Common myeloid progenitor, CD34-positive (primary cell): ENCODE results near the gene NAPB.

Experiments used
- CTCF ChIA-PET: fragments of 350-600 bp; sonication (Branson Sonifier 250); formaldehyde crosslinking; loops from one replicate; lab custom pipeline; 2021; ENCODE audit warnings: antibody characterized with exemption; lab: Charles Lee
- POLR2A ChIA-PET: fragments of 350-600 bp; sonication (Branson Sonifier 250); formaldehyde crosslinking; loops from one replicate; lab custom pipeline; 2021; ENCODE audit warnings: antibody characterized with exemption; lab: Charles Lee
- DNase-seq, 3 donors: peaks; one replicate each; pipeline versions ENCODE4 v3.0.0 to v3.0.0-alpha.2; 2013
- H3K27ac ChIP-seq, 2 experiments: 1 replicate in 1 of 2; 2 replicates in 1 of 2; pipeline ENCODE4 v1.7.0; 2013; ENCODE audit warnings: inconsistent platforms in 2 of 2, low read length in 2 of 2, mild to moderate bottlenecking in 2 of 2, low read depth in 1 of 2, moderate library complexity in 1 of 2; ENCODE audit not compliant: severe bottlenecking in 2 of 2, insufficient read depth in 1 of 2, poor library complexity in 1 of 2
- H3K27me3 ChIP-seq, 5 experiments: replicated peaks in 2 of 5; 1 replicate in 3 of 5; 2 replicates in 2 of 5; pipeline versions ENCODE4 v1.6.1 to v1.7.0; 2013; ENCODE audit warnings: low read length in 4 of 5, mild to moderate bottlenecking in 2 of 5, moderate library complexity in 2 of 5, inconsistent platforms in 1 of 5; ENCODE audit not compliant: insufficient read depth in 5 of 5, control insufficient read depth in 4 of 5
- H3K36me3 ChIP-seq, 4 experiments: 1 replicate in 2 of 4; 2 replicates in 2 of 4; pipeline versions ENCODE4 v1.6.1 to v1.7.0; 2013; ENCODE audit warnings: low read length in 3 of 4, control low read depth in 1 of 4, mild to moderate bottlenecking in 1 of 4; ENCODE audit not compliant: control insufficient read depth in 4 of 4, insufficient read depth in 4 of 4
- H3K4me1 ChIP-seq, 4 experiments: 1 replicate in 3 of 4; 2 replicates in 1 of 4; pipeline versions ENCODE4 v1.6.1 to v1.7.1; 2013; ENCODE audit warnings: low read length in 3 of 4, mild to moderate bottlenecking in 3 of 4, control low read depth in 1 of 4, inconsistent platforms in 1 of 4, moderate library complexity in 1 of 4; ENCODE audit not compliant: control insufficient read depth in 4 of 4, insufficient read depth in 4 of 4; ENCODE audit errors: control extremely low read depth in 1 of 4
- H3K4me3 ChIP-seq, 7 experiments: 1 replicate in 4 of 7; 2 replicates in 3 of 7; pipeline versions ENCODE4 v1.5.1 to v1.7.0; 2013; ENCODE audit warnings: mild to moderate bottlenecking in 7 of 7, low read length in 6 of 7, moderate library complexity in 6 of 7, inconsistent platforms in 2 of 7, low read depth in 2 of 7, control low read depth in 1 of 7; ENCODE audit not compliant: insufficient read depth in 4 of 7, control insufficient read depth in 1 of 7; ENCODE audit errors: extremely low read depth in 1 of 7
- H3K9me3 ChIP-seq, 5 experiments: 1 replicate in 4 of 5; 2 replicates in 1 of 5; pipeline versions ENCODE4 v1.6.1 to v1.7.1; 2013; ENCODE audit warnings: low read length in 4 of 5, mild to moderate bottlenecking in 2 of 5, inconsistent platforms in 1 of 5, low read depth in 1 of 5, moderate library complexity in 1 of 5; ENCODE audit not compliant: control insufficient read depth in 4 of 5, insufficient read depth in 2 of 5; ENCODE audit errors: control extremely low read depth in 1 of 5
- WGBS: methylation state at CpG from one replicate; pipeline ENCODE4 v1.1.5; 2013; ENCODE audit not compliant: insufficient coverage; 5-methylcytosine and 5-hydroxymethylcytosine counted together

NAPB gene

GRCh38 chr20:23361119-23361475 is 60.2 kb downstream of the NAPB start:
- WGBS, result 6% methylated on average over 2 of the region's 8 CpGs

GRCh38 chr20:23360531-23360930 is 60.8 kb downstream of the NAPB start:
- WGBS, result 100% methylated on average over 1 of the region's 1 CpG
- H3K4me1 ChIP-seq, result peaks cover 24 to 51% (median 37%) of the 10 kb centered on the region in 4 experiments
- ChIA-PET CTCF (interaction anchor here (1.1 to 4.6 kb wide), 2 partner anchors 11 to 60 kb away, joined by 3 to 36 read pairs; partner anchors contain the start of gene NXT1), POLR2A (interaction anchor here (1.6 kb wide), 1 partner anchor 10 kb away, joined by 17 read pairs; the partner anchor contains the start of gene NXT1)
- DNase-seq, result no peak
- no peaks in the 10 kb centered on the region for H3K27me3 ChIP-seq
- H3K36me3 ChIP-seq, result peaks cover 0 to 22% (median 10%) of the 10 kb centered on the region in 4 experiments
- peak overlapping the region in 1 of 2 experiments; percentile 94 for H3K27ac ChIP-seq
- H3K9me3 ChIP-seq, result no peaks in the 10 kb centered on the region
- peak overlapping the region in 4 of 7 experiments; percentile 77 to 85 (median 81) for H3K4me3 ChIP-seq

More at GRCh38 chr20:23361119-23361475, 60.2 kb downstream of the NAPB start:
- no peaks in the 10 kb centered on the region for H3K9me3 ChIP-seq
- no peak for DNase-seq
- H3K4me1 ChIP-seq, result peaks cover 27 to 55% (median 43%) of the 10 kb centered on the region in 4 experiments
- peak overlapping the region; percentile 69 to 94 for H3K27ac ChIP-seq
- ChIA-PET POLR2A (interaction anchor here (0.8 to 1.6 kb wide), 4 partner anchors 11 to 60 kb away, joined by 3 to 17 read pairs (median 6); partner anchors contain the start of gene NXT1), CTCF (interaction anchor here (1.1 to 4.6 kb wide), 2 partner anchors 8 to 12 kb away, joined by 4 to 36 read pairs; partner anchors contain the start of gene NXT1)
- no peaks in the 10 kb centered on the region for H3K27me3 ChIP-seq
- peak overlapping the region; percentile 55 to 85 (median 77) for H3K4me3 ChIP-seq
- peaks cover 0 to 21% (median 10%) of the 10 kb centered on the region in 4 experiments for H3K36me3 ChIP-seq

GRCh38 chr20:23358923-23359593 is 62.2 kb downstream of the NAPB start:
- H3K27me3 ChIP-seq, result no peaks in the 10 kb centered on the region
- no peak overlapping the region for H3K4me3 ChIP-seq
- ChIA-PET CTCF (interaction anchor here (1.1 to 4.6 kb wide), 7 partner anchors 8 to 483 kb away, joined by 3 to 36 read pairs (median 4); partner anchors contain the start of gene NXT1), POLR2A (interaction anchor here (1.0 kb wide), 1 partner anchor 9 kb away, joined by 6 read pairs; the partner anchor contains the start of gene NXT1)
- WGBS, result 89% methylated on average over 4 of the region's 7 CpGs
- no peaks in the 10 kb centered on the region for H3K9me3 ChIP-seq
- peak overlapping the region in 1 of 2 experiments; percentile 65 for H3K27ac ChIP-seq
- H3K36me3 ChIP-seq, result peaks cover 0 to 23% (median 15%) of the 10 kb centered on the region in 4 experiments
- no peak for DNase-seq
- peaks cover 24 to 51% (median 36%) of the 10 kb centered on the region in 4 experiments for H3K4me1 ChIP-seq

- Histone ChIP-seq H3K4me1 (peaks cover 22 to 45% (median 33%) of the 10 kb centered on the region in 4 experiments), H3K27ac (peak overlapping the region in 1 of 2 experiments; percentile 65), H3K9me3 (no peaks in the 10 kb centered on the region), H3K36me3 (peaks cover 0 to 28% (median 19%) of the 10 kb centered on the region in 4 experiments), H3K27me3 (no peaks in the 10 kb centered on the region), H3K4me3 (peak overlapping the region in 6 of 7 experiments; percentile 43 to 89 (median 85))
- CTCF ChIA-PET, result interaction anchor here (1.1 to 4.6 kb wide), 6 partner anchors 8 to 483 kb away, joined by 3 to 36 read pairs (median 4); partner anchors contain the start of gene NXT1
- WGBS, result 64% methylated on average over 2 of the region's 6 CpGs
- no peak for DNase-seq
- POLR2A ChIA-PET, result interaction anchor here (1.0 kb wide), 1 partner anchor 8 kb away, joined by 6 read pairs; the partner anchor contains the start of gene NXT1
Measured at GRCh38 chr20:23358563-23358906, 62.8 kb downstream of the NAPB start.

GRCh38 chr20:23357767-23358562 is 63.3 kb downstream of the NAPB start:
- 0% methylated on average over 69 of the region's 71 CpGs for WGBS
- peaks cover 0 to 32% (median 20%) of the 10 kb centered on the region in 4 experiments for H3K36me3 ChIP-seq
- peak overlapping the region; percentile 83 to 95 (median 86) for H3K4me3 ChIP-seq
- ChIA-PET CTCF (interaction anchor here (1.0 to 4.6 kb wide), 9 partner anchors 9 to 482 kb away, joined by 3 to 36 read pairs (median 4); partner anchors contain the start of genes NAPB and NXT1), POLR2A (interaction anchor here (0.7 to 1.2 kb wide), 3 partner anchors 8 to 64 kb away, joined by 3 to 6 read pairs (median 3); partner anchors contain the start of gene NXT1)
- peak; percentile 100 for DNase-seq
- peak overlapping the region; percentile 68 to 90 for H3K27ac ChIP-seq
- peaks cover 20 to 40% (median 28%) of the 10 kb centered on the region in 4 experiments for H3K4me1 ChIP-seq
- H3K27me3 ChIP-seq, result no peaks in the 10 kb centered on the region
- no peaks in the 10 kb centered on the region for H3K9me3 ChIP-seq

- ChIA-PET POLR2A (no interaction called here), CTCF (interaction anchor here (0.6 to 1.2 kb wide), 2 partner anchors 16 to 504 kb away, joined by 3 read pairs; no protein-coding TSS in a partner anchor)
- no peak for DNase-seq
- peaks cover 24 to 43% (median 33%) of the 10 kb centered on the region in 4 experiments for H3K4me1 ChIP-seq
- H3K27ac ChIP-seq, result no peak overlapping the region
- no peak overlapping the region for H3K4me3 ChIP-seq
- H3K27me3 ChIP-seq, result no peaks in the 10 kb centered on the region
- WGBS, result 98% methylated on average over 20 of the region's 27 CpGs
- H3K9me3 ChIP-seq, result no peaks in the 10 kb centered on the region
- H3K36me3 ChIP-seq, result peaks cover 0 to 35% (median 21%) of the 10 kb centered on the region in 4 experiments
Measured at GRCh38 chr20:23356203-23356602, 65.1 kb downstream of the NAPB start.
